Nephron progenitor cell (in vitro differentiated cells): Measurements from ENCODE around the gene AADACL4.

Experiments used
- DNase-seq: peaks from one replicate; pipeline ENCODE4 v3.0.0; 2021
- H3K27ac Mint-ChIP-seq: 2 replicates; pipeline ENCODE4 v1.8.0; 2021; ENCODE audit warnings: mild to moderate bottlenecking, moderate library complexity, mixed read lengths
- H3K27me3 Mint-ChIP-seq: 2 replicates; pipeline ENCODE4 v1.8.0; 2021; ENCODE audit warnings: mild to moderate bottlenecking, low read depth, mixed read lengths; ENCODE audit not compliant: poor library complexity
- H3K36me3 Mint-ChIP-seq: 2 replicates; pipeline ENCODE4 v1.8.0; 2021; ENCODE audit warnings: low read depth, mixed read lengths
- H3K4me1 Mint-ChIP-seq: 2 replicates; pipeline ENCODE4 v1.8.0; 2021; ENCODE audit warnings: mixed read lengths
- H3K4me3 Mint-ChIP-seq: 2 replicates; pipeline ENCODE4 v1.8.0; 2021; ENCODE audit warnings: mild to moderate bottlenecking, moderate library complexity, mixed read lengths
- H3K9me3 Mint-ChIP-seq: 2 replicates; pipeline ENCODE4 v1.8.0; 2021; ENCODE audit warnings: mild to moderate bottlenecking, moderate library complexity, mixed read lengths
- CTCF ChIP-seq: fragments of 200-600 bp; sonication (generic); IDR thresholded peaks from 2 replicates; pipeline ENCODE4 v1.5.0; 2021; ENCODE audit warnings: antibody characterized with exemption

The AADACL4 gene

GRCh38 chr1:12597792-12598191 is 46.1 kb upstream of the AADACL4 start:
- no peak overlapping the region for H3K4me3 Mint-ChIP-seq
- TF ChIP-seq CTCF: no peak
- H3K27ac Mint-ChIP-seq: peak overlapping the region; percentile 53
- peaks cover 19% of the 10 kb centered on the region for H3K27me3 Mint-ChIP-seq
- peaks cover 86% of the 10 kb centered on the region for H3K4me1 Mint-ChIP-seq
- no peak for DNase-seq
- no peaks in the 10 kb centered on the region for H3K36me3 Mint-ChIP-seq
- H3K9me3 Mint-ChIP-seq: no peaks in the 10 kb centered on the region

GRCh38 chr1:12598974-12599373 is 44.9 kb upstream of the AADACL4 start:
- Mint-ChIP-seq H3K4me3 (no peak overlapping the region), H3K36me3 (no peaks in the 10 kb centered on the region), H3K4me1 (peaks cover 86% of the 10 kb centered on the region), H3K9me3 (no peaks in the 10 kb centered on the region), H3K27me3 (peaks cover 16% of the 10 kb centered on the region), H3K27ac (peak overlapping the region; percentile 28)
- no peak for TF ChIP-seq CTCF
- no peak for DNase-seq

GRCh38 chr1:12599657-12600056 is 44.2 kb upstream of the AADACL4 start:
- no peaks in the 10 kb centered on the region for H3K36me3 Mint-ChIP-seq
- peaks cover 16% of the 10 kb centered on the region for H3K27me3 Mint-ChIP-seq
- no peak overlapping the region for H3K4me3 Mint-ChIP-seq
- H3K9me3 Mint-ChIP-seq: no peaks in the 10 kb centered on the region
- H3K27ac Mint-ChIP-seq: peak overlapping the region; percentile 17
- H3K4me1 Mint-ChIP-seq: peaks cover 86% of the 10 kb centered on the region
- no peak for DNase-seq
- TF ChIP-seq CTCF: no peak

- Mint-ChIP-seq H3K36me3 (peaks cover under 1% of the 10 kb centered on the region), H3K27ac (no peak overlapping the region), H3K4me3 (no peak overlapping the region), H3K27me3 (peaks cover 16% of the 10 kb centered on the region), H3K4me1 (peaks cover 84% of the 10 kb centered on the region), H3K9me3 (no peaks in the 10 kb centered on the region)
- no peak for TF ChIP-seq CTCF
- DNase-seq: no peak
These were observed 43.5 kb upstream of the AADACL4 start for GRCh38 chr1:12600335-12600734.

GRCh38 chr1:12600880-12601633 is 42.8 kb upstream of the AADACL4 start:
- peak; percentile 45 for DNase-seq
- no peak overlapping the region for H3K27ac Mint-ChIP-seq
- peaks cover 16% of the 10 kb centered on the region for H3K27me3 Mint-ChIP-seq

More at GRCh38 chr1:12600880-12601633, 42.8 kb upstream of the AADACL4 start:
- H3K9me3 Mint-ChIP-seq: peaks cover 3% of the 10 kb centered on the region
- peak; percentile 54 for TF ChIP-seq CTCF
- peaks cover 8% of the 10 kb centered on the region for H3K36me3 Mint-ChIP-seq
- peaks cover 84% of the 10 kb centered on the region for H3K4me1 Mint-ChIP-seq
- H3K4me3 Mint-ChIP-seq: no peak overlapping the region
